NOMO-1 treated with dmso at 0.1 percent for 144 hours (cell line): ENCODE results near the gene SLC7A11.
"Not testable (repeated sequence)": the region's sequence is repeated elsewhere in the genome, so short reads cannot be mapped to it uniquely, and the experiment has no call there.

Source experiments
- DNase-seq: peaks from one replicate; lab custom pipeline; 2025; ENCODE audit not compliant: unreplicated experiment; lab: John Stamatoyannopoulos, UW

Gene SLC7A11

GRCh38 chr4:138210576-138210975, 31.6 kb downstream of the SLC7A11 start:
- DNase-seq: not testable (repeated sequence)

GRCh38 chr4:138209094-138209493, 33.1 kb downstream of the SLC7A11 start:
- DNase-seq: no peak

- DNase-seq: peak; percentile 33
Measured at GRCh38 chr4:138205531-138206233, 36.5 kb downstream of the SLC7A11 start.

- no peak for DNase-seq
Measured at GRCh38 chr4:138204507-138204906, 37.6 kb downstream of the SLC7A11 start.

GRCh38 chr4:138202686-138203085, 39.5 kb downstream of the SLC7A11 start:
- no peak for DNase-seq

GRCh38 chr4:138200236-138200590, 41.9 kb downstream of the SLC7A11 start:
- no peak for DNase-seq

GRCh38 chr4:138199568-138200235, 42.4 kb downstream of the SLC7A11 start:
- no peak for DNase-seq

- DNase-seq: no peak
Measured at GRCh38 chr4:138196153-138196552, 46.0 kb downstream of the SLC7A11 start.

GRCh38 chr4:138193963-138194362, 48.2 kb downstream of the SLC7A11 start:
- no peak for DNase-seq

- DNase-seq: no peak
Measured at GRCh38 chr4:138192113-138192512, 50.0 kb downstream of the SLC7A11 start.

GRCh38 chr4:138190452-138190858, 51.7 kb downstream of the SLC7A11 start:
- peak; percentile 88 for DNase-seq

GRCh38 chr4:138189206-138189605, 52.9 kb downstream of the SLC7A11 start:
- peak; percentile 17 for DNase-seq

GRCh38 chr4:138188406-138189084, 53.6 kb downstream of the SLC7A11 start:
- DNase-seq: no peak

- no peak for DNase-seq
Measured at GRCh38 chr4:138185859-138186645, 56.1 kb downstream of the SLC7A11 start.

GRCh38 chr4:138184886-138185285, 57.3 kb downstream of the SLC7A11 start:
- no peak for DNase-seq

- DNase-seq: peak; percentile 20
Measured at GRCh38 chr4:138182838-138183426, 59.2 kb downstream of the SLC7A11 start.

- no peak for DNase-seq
Measured at GRCh38 chr4:138181287-138181686, 60.9 kb downstream of the SLC7A11 start.

- no peak for DNase-seq
Measured at GRCh38 chr4:138178566-138178965, 63.6 kb downstream of the SLC7A11 start.

- DNase-seq: no peak
Measured at GRCh38 chr4:138177278-138177968, 64.7 kb downstream of the SLC7A11 start.
